ENCODE measurements around the gene GID8.
"Not testable (repeated sequence)": the region's sequence is repeated elsewhere in the genome, so short reads cannot be mapped to it uniquely, and the experiment has no call there.

The GID8 gene

DNA sequence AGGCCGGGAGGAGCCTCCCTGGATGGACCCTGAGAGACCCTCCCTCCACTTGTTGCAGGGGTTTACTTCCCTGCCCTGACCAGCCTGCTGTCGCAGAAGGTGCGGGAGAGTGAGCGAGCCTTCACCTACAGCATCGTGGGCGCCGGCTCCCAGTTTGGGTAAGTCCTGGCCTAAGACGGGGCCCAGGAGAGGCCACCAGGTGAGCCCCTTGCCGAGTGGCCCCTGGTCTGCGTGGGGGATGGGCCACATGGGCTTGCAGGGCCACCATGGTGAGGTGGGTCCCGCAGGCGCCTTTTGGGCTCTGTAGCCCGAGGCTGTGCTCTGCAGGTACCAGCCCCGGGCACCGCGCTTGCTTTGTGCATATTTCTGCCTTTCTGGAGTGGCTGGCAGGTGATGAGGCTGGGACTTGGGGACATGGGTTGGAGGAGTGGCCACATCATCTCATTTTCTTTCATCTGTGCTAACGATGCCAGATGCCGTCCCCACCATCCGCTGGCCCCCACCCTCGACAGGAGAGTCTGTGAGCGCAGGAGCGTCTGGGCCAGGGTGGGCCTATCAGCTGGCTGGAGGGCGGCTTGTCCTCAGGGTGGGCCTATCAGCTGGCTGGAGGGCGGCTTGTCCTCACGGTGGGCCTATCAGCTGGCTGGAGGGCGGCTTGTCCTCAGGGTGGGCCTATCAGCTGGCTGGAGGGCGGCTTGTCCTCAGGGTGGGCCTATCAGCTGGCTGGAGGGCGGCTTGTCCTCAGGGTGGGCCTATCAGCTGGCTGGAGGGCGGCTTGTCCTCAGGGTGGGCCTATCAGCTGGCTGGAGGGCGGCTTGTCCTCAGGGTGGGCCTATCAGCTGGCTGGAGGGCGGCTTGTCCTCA, 22.7 kb downstream of the GID8 start:
- H3K27ac ChIP-seq (ENCODE audit: low read depth, low read length); H3K4me1 ChIP-seq (ENCODE audit: control insufficient read depth, insufficient read depth, low read length, unreplicated experiment); H3K79me2 ChIP-seq (ENCODE audit: control insufficient read depth, insufficient read depth, low read length, unreplicated experiment); H3K27me3 ChIP-seq (ENCODE audit: insufficient read depth, low read length); H2AFZ ChIP-seq (ENCODE audit: low read length, unreplicated experiment); H3K4me3 ChIP-seq (ENCODE audit: low read depth, low read length); H3K36me3 ChIP-seq (ENCODE audit: insufficient read depth, low read length): not testable (repeated sequence)

DNA sequence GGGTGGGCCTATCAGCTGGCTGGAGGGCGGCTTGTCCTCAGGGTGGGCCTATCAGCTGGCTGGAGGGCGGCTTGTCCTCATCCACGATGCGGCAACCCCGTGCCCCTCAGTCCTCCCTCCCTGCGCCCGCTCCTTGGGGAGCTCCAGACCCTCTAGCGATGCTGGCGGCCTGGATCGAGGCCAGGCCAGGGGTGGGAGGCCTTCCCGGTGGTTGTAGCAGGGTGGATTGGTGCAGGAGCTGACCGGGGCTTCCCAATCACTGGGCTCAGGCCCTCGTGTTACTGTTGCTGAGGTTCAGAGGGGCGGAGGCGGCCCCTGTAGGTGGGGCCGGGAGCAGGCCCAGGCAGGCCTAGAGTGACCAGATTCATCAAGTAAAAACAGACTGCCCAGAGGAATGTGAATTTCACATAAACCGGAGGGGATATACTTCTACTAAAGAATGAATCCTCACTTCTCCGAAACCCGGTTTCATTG, 23.4 kb downstream of the GID8 start:
- no peak overlapping the region for H2AFZ ChIP-seq (ENCODE audit: low read length, unreplicated experiment)
- H3K4me1 ChIP-seq (ENCODE audit: control insufficient read depth, insufficient read depth, low read length, unreplicated experiment): no peaks in the 10 kb centered on the region
- no peak overlapping the region for H3K4me3 ChIP-seq (ENCODE audit: low read depth, low read length)
- no peak overlapping the region for H3K27ac ChIP-seq (ENCODE audit: low read depth, low read length)
- H3K27me3 ChIP-seq (ENCODE audit: insufficient read depth, low read length): no peaks in the 10 kb centered on the region
- no peaks in the 10 kb centered on the region; the same call in 1 of the 2 replicates for H3K36me3 ChIP-seq (ENCODE audit: insufficient read depth, low read length)
- peaks cover 6% of the 10 kb centered on the region for H3K79me2 ChIP-seq (ENCODE audit: control insufficient read depth, insufficient read depth, low read length, unreplicated experiment)

DNA sequence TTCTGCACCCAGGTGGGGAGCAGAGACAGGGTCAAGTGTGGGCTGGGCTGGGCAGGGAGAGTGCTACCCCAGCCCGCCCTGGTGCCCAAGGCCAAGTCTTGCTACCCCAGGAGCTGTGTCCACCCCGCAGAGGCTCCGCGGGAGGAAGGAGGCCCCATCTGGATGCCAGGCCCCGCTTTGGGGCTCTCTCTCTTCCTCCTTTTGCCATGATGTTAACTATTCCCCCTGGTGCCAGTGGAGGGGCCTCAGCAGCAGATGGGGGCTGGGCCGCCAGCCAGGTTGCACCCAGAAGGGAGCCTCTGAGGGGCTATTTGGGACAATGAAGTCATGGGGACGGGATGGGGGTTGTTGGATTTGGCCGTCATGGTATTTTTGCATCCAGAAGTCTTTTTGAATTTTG, 23.9 kb downstream of the GID8 start:
- Histone ChIP-seq H3K27ac (ENCODE audit: low read depth, low read length) (no peak overlapping the region), H3K4me1 (ENCODE audit: control insufficient read depth, insufficient read depth, low read length, unreplicated experiment) (no peaks in the 10 kb centered on the region), H3K27me3 (ENCODE audit: insufficient read depth, low read length) (no peaks in the 10 kb centered on the region), H3K36me3 (ENCODE audit: insufficient read depth, low read length) (no peaks in the 10 kb centered on the region; the same call in 1 of the 2 replicates), H3K79me2 (ENCODE audit: control insufficient read depth, insufficient read depth, low read length, unreplicated experiment) (peaks cover 6% of the 10 kb centered on the region), H3K4me3 (ENCODE audit: low read depth, low read length) (no peak overlapping the region), H2AFZ (ENCODE audit: low read length, unreplicated experiment) (no peak overlapping the region)

DNA sequence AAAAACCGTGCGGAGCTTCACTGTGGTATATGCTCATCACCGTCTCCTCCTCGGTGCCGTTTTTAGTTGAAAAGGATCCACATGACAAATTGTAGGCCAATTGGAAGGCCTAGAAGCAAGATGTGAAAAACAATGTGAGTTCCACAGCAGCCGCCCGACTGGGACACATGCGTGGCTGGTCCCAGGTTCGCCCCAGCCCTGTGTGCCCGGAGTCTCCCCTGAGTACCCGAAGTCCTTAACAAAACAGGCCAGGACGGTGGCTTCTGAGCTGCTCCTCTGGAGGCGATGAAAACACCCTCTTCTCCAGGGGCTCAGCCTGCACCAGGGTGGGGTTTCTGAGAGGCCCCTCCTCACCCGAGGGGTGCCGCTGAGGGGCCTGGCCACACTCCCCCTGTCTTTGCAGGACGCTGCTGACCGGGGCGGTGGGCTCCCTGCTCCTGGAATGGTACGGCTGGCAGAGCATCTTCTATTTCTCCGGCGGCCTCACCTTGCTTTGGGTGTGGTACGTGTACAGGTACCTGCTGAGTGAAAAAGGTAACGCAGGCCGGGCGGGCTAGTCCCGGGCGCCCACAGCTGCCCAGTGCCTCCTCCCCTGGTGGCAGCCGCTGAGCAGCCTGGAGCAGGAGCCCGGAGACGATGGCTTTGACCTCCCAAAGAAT, 24.4 kb downstream of the GID8 start:
- Histone ChIP-seq H3K36me3 (ENCODE audit: insufficient read depth, low read length) (no peaks in the 10 kb centered on the region; the same call in 1 of the 2 replicates), H3K4me3 (ENCODE audit: low read depth, low read length) (no peak overlapping the region), H3K27me3 (ENCODE audit: insufficient read depth, low read length) (no peaks in the 10 kb centered on the region), H3K4me1 (ENCODE audit: control insufficient read depth, insufficient read depth, low read length, unreplicated experiment) (no peaks in the 10 kb centered on the region), H3K27ac (ENCODE audit: low read depth, low read length) (no peak overlapping the region), H2AFZ (ENCODE audit: low read length, unreplicated experiment) (no peak overlapping the region), H3K79me2 (ENCODE audit: control insufficient read depth, insufficient read depth, low read length, unreplicated experiment) (peaks cover 6% of the 10 kb centered on the region)

DNA sequence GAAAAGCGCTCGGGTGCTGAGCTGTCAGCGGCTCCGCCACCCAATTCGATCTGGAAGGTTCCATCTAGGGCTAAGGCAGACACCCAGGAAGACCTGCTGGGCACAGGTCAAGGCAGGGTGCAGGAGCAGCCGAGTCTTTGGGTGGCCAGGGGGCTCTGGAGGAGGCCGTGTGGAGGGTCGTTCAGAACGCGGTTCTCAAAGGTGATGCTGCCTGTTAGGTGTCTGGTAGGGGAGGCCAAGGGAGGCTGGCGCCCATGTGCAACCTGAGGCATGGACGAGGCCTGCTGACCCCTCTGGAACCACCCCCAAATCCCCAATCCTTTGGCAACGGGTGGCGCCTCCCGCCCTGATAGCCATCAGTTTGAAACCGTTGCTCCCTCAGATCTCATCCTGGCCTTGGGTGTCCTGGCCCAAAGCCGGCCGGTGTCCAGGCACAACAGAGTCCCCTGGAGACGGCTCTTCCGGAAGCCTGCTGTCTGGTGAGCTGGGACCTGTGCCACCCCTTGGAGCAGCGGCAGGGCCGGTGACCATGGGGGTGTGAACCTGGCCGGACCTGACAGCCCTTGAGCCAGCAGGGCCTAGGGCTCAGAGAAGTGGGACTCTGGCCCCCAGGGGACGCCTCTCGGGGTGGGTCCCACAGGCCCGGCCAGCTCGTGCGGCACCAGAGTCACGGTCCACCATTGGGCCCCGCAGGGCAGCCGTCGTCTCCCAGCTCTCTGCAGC, 25.1 kb downstream of the GID8 start:
- no peak overlapping the region for H3K27ac ChIP-seq (ENCODE audit: low read depth, low read length)
- H3K79me2 ChIP-seq (ENCODE audit: control insufficient read depth, insufficient read depth, low read length, unreplicated experiment): peaks cover 3% of the 10 kb centered on the region
- no peak overlapping the region for H3K4me3 ChIP-seq (ENCODE audit: low read depth, low read length)
- no peaks in the 10 kb centered on the region for H3K27me3 ChIP-seq (ENCODE audit: insufficient read depth, low read length)
- H3K4me1 ChIP-seq (ENCODE audit: control insufficient read depth, insufficient read depth, low read length, unreplicated experiment): no peaks in the 10 kb centered on the region
- no peaks in the 10 kb centered on the region; the same call in 1 of the 2 replicates for H3K36me3 ChIP-seq (ENCODE audit: insufficient read depth, low read length)
- no peak overlapping the region for H2AFZ ChIP-seq (ENCODE audit: low read length, unreplicated experiment)

DNA sequence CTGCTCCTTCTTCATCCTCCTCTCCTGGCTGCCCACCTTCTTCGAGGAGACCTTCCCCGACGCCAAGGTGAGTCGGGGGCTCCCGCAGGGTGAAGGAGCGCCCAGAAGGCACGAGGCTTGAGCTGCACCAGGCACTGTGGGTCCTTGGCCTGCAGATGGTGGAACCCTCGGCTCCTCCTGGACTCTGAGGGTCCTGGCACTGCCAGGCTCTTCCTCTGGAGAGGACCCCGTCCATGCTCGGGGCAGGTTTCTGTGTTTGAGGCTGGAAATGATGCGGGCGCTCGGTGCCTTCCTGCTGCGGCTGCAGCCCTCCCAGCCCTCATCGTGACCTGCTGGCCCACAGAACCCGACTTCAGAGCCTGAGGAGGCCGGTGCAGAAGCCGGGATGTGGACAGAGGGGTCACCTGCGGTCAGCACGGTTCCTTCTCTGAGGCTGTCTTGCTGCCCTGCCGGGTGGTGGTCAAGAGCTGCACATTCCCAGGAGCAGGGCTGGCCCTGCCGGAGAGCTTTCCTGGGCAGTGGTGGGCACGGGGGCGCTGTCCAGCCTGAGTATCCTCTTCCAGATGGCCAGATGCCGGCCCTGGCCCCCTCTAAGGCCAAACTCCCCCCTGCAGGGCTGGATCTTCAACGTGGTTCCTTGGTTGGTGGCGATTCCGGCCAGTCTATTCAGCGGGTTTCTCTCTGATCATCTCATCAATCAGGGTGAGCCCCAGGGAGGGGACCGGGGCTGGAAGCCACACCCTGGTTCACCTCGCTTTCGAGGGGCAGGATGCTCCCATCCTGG, 25.9 kb downstream of the GID8 start:
- Histone ChIP-seq H3K27ac (ENCODE audit: low read depth, low read length) (no peak overlapping the region), H3K4me3 (ENCODE audit: low read depth, low read length) (no peak overlapping the region), H3K79me2 (ENCODE audit: control insufficient read depth, insufficient read depth, low read length, unreplicated experiment) (no peaks in the 10 kb centered on the region), H3K4me1 (ENCODE audit: control insufficient read depth, insufficient read depth, low read length, unreplicated experiment) (no peaks in the 10 kb centered on the region), H3K27me3 (ENCODE audit: insufficient read depth, low read length) (no peaks in the 10 kb centered on the region), H2AFZ (ENCODE audit: low read length, unreplicated experiment) (no peak overlapping the region), H3K36me3 (ENCODE audit: insufficient read depth, low read length) (no peaks in the 10 kb centered on the region; the same call in 1 of the 2 replicates)

DNA sequence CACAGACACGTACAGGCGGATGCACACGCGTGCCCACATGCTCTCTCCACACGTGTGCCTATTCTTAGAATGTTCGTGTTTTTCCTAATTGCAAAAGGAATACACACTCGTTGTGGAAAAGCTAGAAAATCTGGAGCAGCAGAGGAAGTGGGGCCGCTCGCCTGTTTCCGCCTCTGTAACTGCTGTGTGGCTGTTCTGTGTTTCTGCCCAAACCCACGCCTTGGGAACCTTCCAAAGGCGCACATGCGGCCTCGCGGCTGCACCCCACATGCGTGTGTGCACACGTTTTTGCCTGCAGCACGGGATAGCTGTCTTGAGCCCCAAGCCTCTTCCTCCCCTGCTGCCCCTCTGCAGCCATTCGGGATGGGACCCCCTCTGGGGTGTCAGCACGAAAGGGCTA, 26.8 kb downstream of the GID8 start:
- Histone ChIP-seq H3K36me3 (ENCODE audit: insufficient read depth, low read length) (no peaks in the 10 kb centered on the region; the same call in 1 of the 2 replicates), H3K4me3 (ENCODE audit: low read depth, low read length) (no peak overlapping the region), H3K27me3 (ENCODE audit: insufficient read depth, low read length) (no peaks in the 10 kb centered on the region), H3K79me2 (ENCODE audit: control insufficient read depth, insufficient read depth, low read length, unreplicated experiment) (no peaks in the 10 kb centered on the region), H3K27ac (ENCODE audit: low read depth, low read length) (no peak overlapping the region), H2AFZ (ENCODE audit: low read length, unreplicated experiment) (no peak overlapping the region), H3K4me1 (ENCODE audit: control insufficient read depth, insufficient read depth, low read length, unreplicated experiment) (no peaks in the 10 kb centered on the region)

DNA sequence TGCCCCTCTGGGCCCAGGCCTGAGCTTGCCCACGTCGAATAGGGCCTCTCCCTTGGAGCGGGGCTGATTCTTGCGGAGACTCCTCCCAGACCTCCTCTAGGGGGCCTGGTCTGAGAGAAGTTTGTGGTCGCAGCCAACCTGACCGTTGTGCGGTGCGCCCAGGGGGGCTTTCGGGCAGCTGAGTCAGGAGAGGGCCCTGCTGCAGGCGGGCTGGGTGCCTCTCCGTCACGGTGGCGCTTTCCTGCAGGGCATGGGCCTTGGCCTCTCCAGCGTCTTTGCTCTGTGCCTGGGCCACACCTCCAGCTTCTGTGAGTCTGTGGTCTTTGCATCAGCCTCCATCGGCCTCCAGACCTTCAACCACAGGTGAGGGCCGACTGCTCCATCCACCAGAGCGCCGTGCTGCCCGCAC, 27.4 kb downstream of the GID8 start:
- H3K4me1 ChIP-seq (ENCODE audit: control insufficient read depth, insufficient read depth, low read length, unreplicated experiment): no peaks in the 10 kb centered on the region
- no peak overlapping the region for H3K27ac ChIP-seq (ENCODE audit: low read depth, low read length)
- H3K79me2 ChIP-seq (ENCODE audit: control insufficient read depth, insufficient read depth, low read length, unreplicated experiment): no peaks in the 10 kb centered on the region
- no peak overlapping the region for H3K4me3 ChIP-seq (ENCODE audit: low read depth, low read length)
- no peaks in the 10 kb centered on the region for H3K27me3 ChIP-seq (ENCODE audit: insufficient read depth, low read length)
- no peak overlapping the region for H2AFZ ChIP-seq (ENCODE audit: low read length, unreplicated experiment)
- no peaks in the 10 kb centered on the region; the same call in 1 of the 2 replicates for H3K36me3 ChIP-seq (ENCODE audit: insufficient read depth, low read length)

DNA sequence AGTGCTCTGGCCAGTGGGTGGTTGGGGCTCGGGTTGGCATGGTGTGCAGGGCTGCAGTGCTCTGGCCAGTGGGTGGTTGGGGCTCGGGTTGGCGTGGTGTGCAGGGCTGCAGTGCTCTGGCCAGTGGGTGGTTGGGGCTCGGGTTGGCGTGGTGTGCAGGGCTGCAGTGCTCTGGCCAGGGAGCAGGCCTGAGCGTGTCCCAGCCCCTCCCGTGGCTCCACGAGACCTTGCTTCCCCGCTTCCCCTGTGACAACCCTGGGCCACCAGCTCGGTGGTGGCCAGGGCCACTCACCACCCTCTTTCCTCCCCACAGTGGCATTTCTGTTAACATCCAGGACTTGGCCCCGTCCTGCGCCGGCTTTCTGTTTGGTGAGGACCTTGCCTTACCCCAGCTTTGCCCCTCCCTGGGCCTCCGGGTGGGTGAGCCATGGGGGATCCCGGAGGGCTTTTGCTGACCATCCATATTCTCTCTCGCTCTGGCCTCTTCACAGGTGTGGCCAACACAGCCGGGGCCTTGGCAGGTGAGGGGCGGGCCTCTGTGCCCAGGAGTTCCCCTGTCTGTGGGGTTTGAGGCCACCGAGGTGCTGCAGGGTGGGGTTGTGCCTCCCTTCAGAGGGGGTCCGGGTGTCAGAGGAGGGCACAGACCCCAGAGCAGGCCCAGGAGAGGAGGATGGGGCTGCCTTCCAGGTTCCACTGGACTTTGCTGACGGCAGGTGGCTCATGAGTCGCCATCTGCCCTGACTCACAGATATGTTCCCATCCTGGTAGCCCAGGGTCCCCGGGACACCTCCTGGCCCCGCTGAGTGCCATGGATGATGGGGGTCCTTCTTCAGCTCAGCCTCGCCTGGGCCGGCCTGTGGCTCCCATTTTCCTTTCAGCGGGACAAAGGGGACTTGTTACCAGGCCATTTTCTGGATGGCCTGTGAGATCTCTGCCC, 28.5 kb downstream of the GID8 start:
- no peaks in the 10 kb centered on the region for H3K4me1 ChIP-seq (ENCODE audit: control insufficient read depth, insufficient read depth, low read length, unreplicated experiment)
- H3K27ac ChIP-seq (ENCODE audit: low read depth, low read length): no peak overlapping the region
- H3K79me2 ChIP-seq (ENCODE audit: control insufficient read depth, insufficient read depth, low read length, unreplicated experiment): no peaks in the 10 kb centered on the region
- H2AFZ ChIP-seq (ENCODE audit: low read length, unreplicated experiment): no peak overlapping the region
- no peak overlapping the region for H3K4me3 ChIP-seq (ENCODE audit: low read depth, low read length)
- no peaks in the 10 kb centered on the region; the same call in 1 of the 2 replicates for H3K36me3 ChIP-seq (ENCODE audit: insufficient read depth, low read length)
- H3K27me3 ChIP-seq (ENCODE audit: insufficient read depth, low read length): no peaks in the 10 kb centered on the region

Data from ACC112 (cell line).